AG09319 (cell line): ENCODE results near the gene PTPRC.

Experiments used
- DNase-seq: peaks from one replicate; pipeline ENCODE4 v3.0.0-alpha.2; 2010; ENCODE audit warnings: low read depth; ENCODE audit errors: extremely low read depth
- TF ChIP-seq, protein P1 (sequence below): IDR thresholded peaks from 2 replicates; pipeline ENCODE4 v1.5.1; 2011; ENCODE audit warnings: low read depth, mild to moderate bottlenecking, inconsistent platforms, low read length, moderate library complexity

The PTPRC gene

GRCh38 chr1:198694542-198694941 lies 55.7 kb downstream of the PTPRC start:
- TF ChIP-seq, protein P1, sequence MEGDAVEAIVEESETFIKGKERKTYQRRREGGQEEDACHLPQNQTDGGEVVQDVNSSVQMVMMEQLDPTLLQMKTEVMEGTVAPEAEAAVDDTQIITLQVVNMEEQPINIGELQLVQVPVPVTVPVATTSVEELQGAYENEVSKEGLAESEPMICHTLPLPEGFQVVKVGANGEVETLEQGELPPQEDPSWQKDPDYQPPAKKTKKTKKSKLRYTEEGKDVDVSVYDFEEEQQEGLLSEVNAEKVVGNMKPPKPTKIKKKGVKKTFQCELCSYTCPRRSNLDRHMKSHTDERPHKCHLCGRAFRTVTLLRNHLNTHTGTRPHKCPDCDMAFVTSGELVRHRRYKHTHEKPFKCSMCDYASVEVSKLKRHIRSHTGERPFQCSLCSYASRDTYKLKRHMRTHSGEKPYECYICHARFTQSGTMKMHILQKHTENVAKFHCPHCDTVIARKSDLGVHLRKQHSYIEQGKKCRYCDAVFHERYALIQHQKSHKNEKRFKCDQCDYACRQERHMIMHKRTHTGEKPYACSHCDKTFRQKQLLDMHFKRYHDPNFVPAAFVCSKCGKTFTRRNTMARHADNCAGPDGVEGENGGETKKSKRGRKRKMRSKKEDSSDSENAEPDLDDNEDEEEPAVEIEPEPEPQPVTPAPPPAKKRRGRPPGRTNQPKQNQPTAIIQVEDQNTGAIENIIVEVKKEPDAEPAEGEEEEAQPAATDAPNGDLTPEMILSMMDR: no peak

GRCh38 chr1:198696211-198696610 lies 57.4 kb downstream of the PTPRC start:
- no peak for DNase-seq
- TF ChIP-seq, protein P1: no peak

More at GRCh38 chr1:198694542-198694941, 55.7 kb downstream of the PTPRC start:
- DNase-seq: no peak

- no peak for DNase-seq
Observed at GRCh38 chr1:198699167-198700015, 60.6 kb downstream of the PTPRC start.

DNA sequence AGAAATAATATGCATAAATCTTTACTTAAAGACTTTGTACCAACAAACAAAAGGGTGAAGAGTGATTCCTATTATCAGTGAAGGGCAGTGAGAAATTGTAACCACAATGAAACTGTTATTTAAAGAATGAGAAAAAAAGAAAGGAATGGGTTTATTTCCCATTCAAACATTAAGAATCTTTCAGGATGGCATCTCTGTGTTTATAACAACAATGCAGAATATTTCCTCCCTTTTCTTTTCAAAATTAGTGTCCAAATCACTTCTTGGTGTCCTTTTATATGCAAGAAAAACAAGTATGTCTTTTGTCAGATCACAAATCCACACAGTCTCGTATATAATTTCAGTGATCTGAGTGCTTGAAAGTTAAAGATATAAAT lies 61.2 kb downstream of the PTPRC start:
- DNase-seq: no peak
- TF ChIP-seq, protein P1: no peak

More at GRCh38 chr1:198699167-198700015, 60.6 kb downstream of the PTPRC start:
- TF ChIP-seq, protein P1: peak; percentile 84

GRCh38 chr1:198700396-198700795 lies 61.6 kb downstream of the PTPRC start:
- TF ChIP-seq, protein P1: no peak

GRCh38 chr1:198701250-198701649 lies 62.4 kb downstream of the PTPRC start:
- TF ChIP-seq, protein P1: no peak
- no peak for DNase-seq

More at GRCh38 chr1:198700396-198700795, 61.6 kb downstream of the PTPRC start:
- no peak for DNase-seq

DNA sequence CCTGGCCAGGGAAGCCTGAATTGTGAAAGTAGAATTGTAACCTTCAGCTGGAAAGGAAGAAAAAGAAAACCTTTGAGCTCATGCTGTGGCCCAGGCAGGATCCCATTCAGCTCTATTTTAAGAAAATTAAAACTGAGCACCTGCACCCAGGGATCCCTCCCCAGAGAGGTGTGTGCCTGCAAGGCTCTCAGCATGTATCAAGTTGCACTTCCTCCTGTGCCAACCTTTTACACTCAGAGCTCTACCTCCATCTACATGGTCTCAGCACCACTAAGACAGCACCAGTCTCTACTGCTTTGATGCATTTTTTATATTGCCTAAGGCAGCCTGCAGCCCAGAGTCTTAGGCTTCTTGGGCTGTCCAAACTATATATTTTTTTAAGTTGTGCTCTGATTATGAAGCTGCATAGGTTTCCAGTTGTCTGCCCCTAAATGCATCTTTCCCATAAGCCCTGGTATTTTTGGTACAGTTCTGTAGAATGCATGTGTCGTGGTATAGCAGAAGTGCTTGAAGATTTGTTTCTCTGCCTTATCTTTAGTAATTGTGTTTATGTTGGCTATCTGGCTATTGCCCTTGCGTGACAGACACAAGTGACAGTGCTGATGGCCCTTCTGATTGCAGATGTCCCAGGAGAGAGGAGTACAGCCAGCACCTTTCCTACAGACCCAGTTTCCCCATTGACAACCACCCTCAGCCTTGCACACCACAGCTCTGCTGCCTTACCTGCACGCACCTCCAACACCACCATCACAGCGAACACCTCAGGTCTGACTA lies 63.1 kb downstream of the PTPRC start:
- no peak for DNase-seq
- TF ChIP-seq, protein P1: no peak
